MCF 10A (cell line): Measurements from ENCODE around the gene AIDA. TPM values are rescaled to one million over a fixed set of nuclear protein-coding genes. Genes with fewer than 3 reads are reported as not detected.

Source experiments
- Bru-seq: library from RNA; stranded (reverse); fragments of 400-500 nt; gene quantifications from one replicate; lab custom pipeline; 2021; lab: Mats Ljungman, UMichigan
- BruChase-seq, 2 experiments: library from RNA; stranded (reverse); fragments of 400-500 nt; gene quantifications; one replicate each; lab custom pipeline; 2021; lab: Mats Ljungman, UMichigan
- BruUV-seq: library from RNA; stranded (reverse); fragments of 400-500 nt; replicated peaks from 2 replicates; lab custom pipeline; 2021; lab: Mats Ljungman, UMichigan
- CTCF ChIA-PET: fragments of 300-600 bp; sonication (Branson Sonifier 250); formaldehyde crosslinking; extraction: SDS; loops from one replicate; lab custom pipeline; 2021; ENCODE audit warnings: antibody characterized with exemption, inconsistent platforms; lab: Yijun Ruan, JAX
- POLR2A ChIA-PET: fragments of 300-600, 350-650 bp; sonication (Branson Sonifier 250); formaldehyde crosslinking; extraction: SDS; loops from one replicate; lab custom pipeline; 2020; ENCODE audit warnings: antibody characterized with exemption, inconsistent platforms; lab: Yijun Ruan, JAX
- DNase-seq: peaks from one replicate; pipeline ENCODE4 v3.0.0-alpha.2; 2018; ENCODE audit not compliant: unreplicated experiment
- H3K27ac Mint-ChIP-seq: one replicate; pipeline ENCODE4 v1.8.0; 2022; ENCODE audit warnings: mild to moderate bottlenecking, low read depth, mixed read lengths; ENCODE audit not compliant: unreplicated experiment
- H3K27me3 Mint-ChIP-seq: one replicate; pipeline ENCODE4 v1.8.0; 2022; ENCODE audit warnings: mixed read lengths; ENCODE audit not compliant: insufficient read depth, unreplicated experiment
- H3K36me3 Mint-ChIP-seq: one replicate; pipeline ENCODE4 v1.8.0; 2022; ENCODE audit warnings: mild to moderate bottlenecking, moderate library complexity, mixed read lengths; ENCODE audit not compliant: insufficient read depth, unreplicated experiment
- H3K4me1 Mint-ChIP-seq: one replicate; pipeline ENCODE4 v1.8.0; 2022; ENCODE audit warnings: mixed read lengths; ENCODE audit not compliant: insufficient read depth, unreplicated experiment
- H3K4me3 Mint-ChIP-seq: one replicate; pipeline ENCODE4 v1.8.0; 2022; ENCODE audit warnings: mild to moderate bottlenecking, moderate library complexity, mixed read lengths; ENCODE audit not compliant: unreplicated experiment
- H3K9me3 Mint-ChIP-seq: one replicate; pipeline ENCODE4 v1.8.0; 2022; ENCODE audit warnings: mixed read lengths; ENCODE audit not compliant: unreplicated experiment
- CTCF ChIP-seq: fragments of 200-600 bp; IDR thresholded peaks from one replicate; pipeline ENCODE4 v1.8.0; 2022; ENCODE audit warnings: antibody characterized with exemption, mild to moderate bottlenecking; ENCODE audit not compliant: unreplicated experiment
- intact Hi-C: fragments of 100-400 bp; cut with micrococcal nuclease; formaldehyde crosslinking; loops from 2 replicates; pipeline ENCODE4 v1.14.1; 2022
- long read RNA-seq: library from polyadenylated mRNA; stranded (forward); transcript quantifications from one replicate; pipeline ENCODE4 v2.0.0, GENCODE V29; 2022
- total RNA-seq: library from RNA; stranded (reverse); gene quantifications from 2 replicates; pipeline ENCODE4 v1.2.3, GENCODE V29; 2022

The AIDA gene
- total RNA-seq (129 and 133 TPM in 2 replicates), Bru-seq, nascent RNA (percentile 87 among the genes with signal in this experiment), BruChase-seq, experiment 1, labeled RNA remaining after a 6-hour chase (percentile 93 among the genes with signal in this experiment), BruChase-seq, experiment 2, labeled RNA remaining after a 2-hour chase (percentile 88 among the genes with signal in this experiment)
- long read RNA-seq, transcript AIDA-201 (10 exons, 3,008 nt), result major isoform, 30 of 55 reads
- long read RNA-seq, partial matches to known transcripts, result 10 of 55 reads
- long read RNA-seq, other reads (novel, unspliced or antisense), result 15 of 55 reads

- ChIA-PET POLR2A (interaction anchor here (0.5 to 4.6 kb wide), 68 partner anchors 9 to 1617 kb away, joined by 3 to 70 read pairs (median 4); partner anchors contain the start of genes CAPN2, FAM177B, MIA3 and NVL), CTCF (interaction anchor here (0.6 to 1.6 kb wide), 9 partner anchors 18 to 421 kb away, joined by 3 to 6 read pairs (median 3); no protein-coding TSS in a partner anchor)
- Mint-ChIP-seq H3K4me3 (peak within 1 kb of the TSS; percentile 86), H3K27ac (peak within 1 kb of the TSS; percentile 97), H3K4me1 (peaks cover 34% of the 10 kb centered on the region), H3K9me3 (no peaks in the 10 kb centered on the region), H3K27me3 (no peaks in the 10 kb centered on the region), H3K36me3 (peaks cover 51% of the 10 kb centered on the region)
- peak; percentile 96 for DNase-seq
- intact Hi-C loops, result loop anchor here (1.0 kb wide), 2 partner anchors 42 to 68 kb away; no protein-coding TSS in a partner anchor
- BruUV-seq, result no TSS peak
- TF ChIP-seq CTCF, result no peak
Observed at GRCh38 chr1:222712253-222713090, at the start of gene AIDA, which contains the start of gene BROX. AIDA (minus strand) TSS chr1:222712491; CDS start chr1:222712317, 174 bp downstream. BROX (plus strand) TSS chr1:222712564; CDS start chr1:222715700, 3,136 bp downstream.

GRCh38 chr1:222761083-222761482 is 48.8 kb upstream of the AIDA start:
- Mint-ChIP-seq H3K9me3 (peaks cover 8% of the 10 kb centered on the region), H3K27ac (no peak overlapping the region), H3K36me3 (no peaks in the 10 kb centered on the region), H3K4me1 (peaks cover 5% of the 10 kb centered on the region), H3K27me3 (no peaks in the 10 kb centered on the region), H3K4me3 (no peak overlapping the region)
- CTCF ChIA-PET, result interaction anchor here (0.7 to 1.4 kb wide), 2 partner anchors 34 to 320 kb away, joined by 3 read pairs; no protein-coding TSS in a partner anchor
- intact Hi-C loops, result no loop called here
- BruUV-seq, result no TSS peak
- DNase-seq, result no peak
- TF ChIP-seq CTCF, result no peak
- POLR2A ChIA-PET, result interaction anchor here (0.6 to 1.3 kb wide), 3 partner anchors 16 to 896 kb away, joined by 3 to 5 read pairs (median 4); no protein-coding TSS in a partner anchor

- Mint-ChIP-seq H3K36me3 (no peaks in the 10 kb centered on the region), H3K4me3 (no peak overlapping the region), H3K27me3 (no peaks in the 10 kb centered on the region), H3K9me3 (peaks cover 8% of the 10 kb centered on the region), H3K27ac (no peak overlapping the region), H3K4me1 (peaks cover 19% of the 10 kb centered on the region)
- no peak for TF ChIP-seq CTCF
- no TSS peak for BruUV-seq
- intact Hi-C loops, result no loop called here
- POLR2A ChIA-PET, result interaction anchor here (1.0 to 1.1 kb wide), 3 partner anchors 11 to 46 kb away, joined by 3 to 4 read pairs (median 3); no protein-coding TSS in a partner anchor
- no peak for DNase-seq
- CTCF ChIA-PET, result interaction anchor here (0.6 to 2.0 kb wide), 6 partner anchors 9 to 374 kb away, joined by 3 to 7 read pairs (median 4); no protein-coding TSS in a partner anchor
Observed at GRCh38 chr1:222759451-222760035, 47.3 kb upstream of the AIDA start.
